HL-60/S4 treated with retinoic acid at 250 ng/mL for 4 days and 3 days (cell line): Measurements from ENCODE around the gene B3GALT5.
"Not testable (repeated sequence)": the region's sequence is repeated elsewhere in the genome, so short reads cannot be mapped to it uniquely, and the experiment has no call there.

Experiments used
- in situ Hi-C: fragments of 300-500 bp; cut with MboI; formaldehyde crosslinking; loops from 2 replicates; pipeline ENCODE4 v1.7.0; 2022; ENCODE audit warnings: low sequenced_read_pairs

Gene B3GALT5

DNA sequence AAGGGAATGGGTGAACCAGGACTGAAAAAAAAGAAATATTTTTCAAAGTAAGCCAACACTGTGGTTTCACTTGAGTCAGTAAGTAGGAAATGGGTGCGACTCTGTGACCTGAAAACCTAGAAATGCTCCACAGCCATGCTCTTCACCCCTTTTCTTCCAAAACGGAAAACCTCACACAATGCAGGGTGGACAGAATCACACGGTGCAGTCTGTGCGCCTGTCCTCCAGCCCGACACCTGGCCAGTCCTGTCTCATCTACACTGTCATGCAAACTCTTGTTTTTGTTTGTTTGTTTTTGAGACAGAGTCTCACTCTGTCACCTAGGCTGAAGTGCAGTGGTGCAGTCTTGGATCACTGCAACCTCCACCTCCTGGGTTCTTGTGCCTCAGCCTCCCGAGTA is 53.3 kb downstream of the B3GALT5 start:
- in situ Hi-C loops = no loop called here

DNA sequence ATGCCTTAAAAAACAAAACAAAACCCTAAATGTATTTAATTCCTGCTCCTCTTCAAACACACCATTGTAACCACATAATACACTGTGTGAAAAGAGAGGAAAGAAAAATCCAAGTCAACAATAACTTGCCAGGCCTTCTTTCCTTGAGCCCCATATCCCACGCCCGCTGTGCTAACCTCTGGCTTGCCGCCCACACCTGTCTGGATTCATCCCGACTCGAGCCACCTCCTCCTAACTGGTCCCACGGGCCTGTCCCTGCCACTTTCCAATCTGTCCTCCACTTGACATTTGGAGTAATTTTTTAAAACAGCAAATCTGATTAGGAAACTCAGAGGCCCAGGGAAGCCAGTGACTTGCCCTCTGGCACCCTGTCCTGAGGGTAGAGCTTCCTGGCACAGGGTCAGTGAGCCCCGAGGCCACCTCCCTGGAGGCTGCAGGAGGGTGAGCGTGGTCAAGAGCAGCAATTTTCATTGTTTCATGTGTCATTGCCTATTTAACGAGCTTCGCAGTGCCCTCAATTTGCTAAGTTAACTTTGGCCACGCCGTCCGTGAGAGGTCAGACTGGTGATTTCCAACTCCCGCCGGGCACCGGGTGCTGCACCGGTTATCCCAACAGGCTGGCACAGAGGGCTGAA is 54.1 kb downstream of the B3GALT5 start:
- in situ Hi-C loops = no loop called here

DNA sequence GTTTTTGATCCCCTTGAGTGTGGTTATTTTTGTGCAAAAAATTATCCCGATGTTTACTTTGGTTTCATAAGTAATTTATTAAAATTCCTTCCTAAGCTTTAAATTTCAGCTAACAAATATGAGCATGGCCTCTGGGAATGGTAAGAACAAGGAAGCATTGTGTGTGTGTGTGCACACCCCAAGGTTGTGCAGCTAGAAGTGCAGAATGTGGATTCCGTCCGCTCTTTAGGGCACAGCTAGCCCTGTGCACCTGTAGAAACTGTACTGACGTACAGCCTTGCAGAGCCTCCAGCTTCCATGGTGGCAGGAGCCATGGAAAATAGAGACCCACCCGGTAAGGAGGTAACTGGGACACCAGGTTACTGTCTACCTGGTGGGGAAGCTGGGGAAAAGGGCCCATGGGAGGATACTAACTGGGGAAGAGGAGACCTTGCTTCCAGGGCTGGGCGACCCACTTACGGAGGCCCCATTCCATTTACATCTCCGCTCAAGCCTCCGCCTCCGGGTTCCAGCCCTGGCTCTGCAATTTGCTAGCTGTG is 54.7 kb downstream of the B3GALT5 start:
- in situ Hi-C loops = no loop called here

DNA sequence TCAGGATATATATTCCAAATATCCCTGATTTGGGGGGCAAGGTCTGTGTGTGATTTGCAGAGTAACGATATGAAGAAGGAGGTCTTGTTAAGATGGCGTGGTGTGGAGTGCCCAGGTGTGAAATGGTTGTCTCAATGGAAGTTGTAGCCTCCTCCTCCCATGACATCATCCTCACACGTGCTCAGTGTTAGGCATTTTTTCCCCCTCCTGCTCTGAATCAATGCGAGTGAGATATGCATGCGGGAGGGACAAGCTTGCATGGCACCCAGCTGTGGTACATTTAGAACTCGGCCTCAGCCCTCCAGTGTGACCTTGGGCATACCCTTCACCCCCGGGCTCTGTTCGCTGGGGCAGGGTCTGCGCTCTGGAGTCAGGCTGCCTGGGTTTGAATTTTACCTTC is 55.6 kb downstream of the B3GALT5 start:
- in situ Hi-C loops = no loop called here

DNA sequence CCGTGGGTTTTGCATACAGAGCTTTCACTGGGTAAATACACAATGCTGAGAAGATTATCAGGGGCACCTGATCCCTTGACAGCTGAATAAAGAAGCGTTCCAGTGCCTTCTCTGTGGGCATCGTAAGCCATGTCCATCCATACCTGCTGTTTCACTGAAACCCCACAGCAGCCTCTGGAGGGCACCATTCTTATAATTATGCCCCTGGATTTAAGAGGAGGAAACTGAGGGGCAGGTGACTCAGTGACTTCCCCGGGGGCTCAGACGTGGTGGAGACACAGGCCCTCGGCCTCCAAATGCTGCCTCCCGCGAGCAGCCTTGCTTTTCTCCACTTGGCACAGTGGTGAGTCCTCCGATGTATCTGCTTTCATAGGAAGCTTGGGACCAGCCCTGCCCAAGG is 56.7 kb downstream of the B3GALT5 start:
- in situ Hi-C loops = no loop called here

DNA sequence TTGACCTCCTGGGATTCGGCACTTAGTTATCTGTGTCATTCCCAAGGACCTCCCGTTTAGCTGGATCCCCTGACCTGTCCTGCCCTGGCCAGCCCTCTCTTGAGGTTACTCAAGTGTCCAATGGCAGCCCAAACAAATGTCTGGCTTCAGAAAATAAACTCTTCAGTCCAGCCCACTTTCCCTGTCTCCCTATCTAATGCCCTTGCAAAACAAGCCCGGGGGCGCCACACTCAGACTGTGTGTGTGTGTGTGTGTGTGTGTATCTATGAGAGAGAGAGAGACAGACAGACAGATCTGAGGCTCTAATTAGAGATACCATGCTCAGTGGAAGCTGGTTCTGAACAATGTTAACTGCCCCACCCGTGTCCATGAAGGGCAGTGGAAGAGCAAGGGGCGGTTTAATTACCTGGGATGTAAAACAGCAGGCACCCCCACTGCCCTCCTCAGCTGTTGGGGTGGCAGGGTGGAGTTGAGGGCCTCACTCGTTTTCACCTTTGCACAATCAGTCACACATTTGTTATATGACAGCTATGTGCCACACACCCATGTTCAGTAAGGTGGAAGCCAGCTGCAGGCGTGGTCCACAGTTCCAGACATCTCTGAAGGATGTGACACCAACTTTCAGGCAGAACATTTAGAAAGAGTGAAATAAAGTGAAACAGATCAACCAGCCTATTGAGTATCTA is 57.4 kb downstream of the B3GALT5 start:
- in situ Hi-C loops = no loop called here

DNA sequence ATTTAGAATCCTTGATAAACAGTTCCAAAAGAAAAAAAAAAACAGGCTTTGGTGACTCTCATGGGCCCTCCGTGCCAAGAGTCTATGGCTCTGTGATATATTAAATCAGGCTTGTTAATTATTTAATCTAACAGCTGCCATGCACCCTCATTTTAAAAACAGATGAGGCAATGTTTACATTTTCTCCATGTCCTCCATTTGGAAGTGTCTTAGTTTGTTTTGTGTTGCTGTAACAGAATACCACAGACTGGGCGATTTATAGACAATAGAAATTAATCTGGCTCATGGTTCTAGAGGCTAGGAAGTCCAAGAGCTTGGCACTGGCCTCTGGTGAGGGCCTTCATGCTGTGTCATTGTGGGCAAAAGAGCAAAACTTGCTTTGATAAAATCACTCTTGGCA is 58.0 kb downstream of the B3GALT5 start:
- in situ Hi-C loops = no loop called here

DNA sequence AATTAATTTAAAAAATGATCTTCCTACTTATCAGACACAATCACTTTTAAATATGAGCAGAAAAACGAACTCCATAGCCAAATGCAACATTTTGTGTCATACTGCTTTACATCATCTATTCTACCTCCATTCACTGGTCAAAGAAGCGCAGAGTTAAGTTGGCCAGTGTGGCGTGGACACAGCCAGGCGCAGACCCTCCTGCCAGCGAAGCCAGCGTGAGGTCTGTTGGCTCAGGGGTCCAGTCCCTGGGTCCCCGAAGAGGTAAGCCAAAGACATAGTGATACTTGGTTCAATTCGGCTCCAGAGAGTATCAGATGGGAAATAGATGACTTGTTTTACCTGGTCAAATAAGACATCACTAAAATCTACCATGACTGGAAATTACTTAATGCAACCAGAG is 59.2 kb downstream of the B3GALT5 start:
- in situ Hi-C loops = no loop called here

DNA sequence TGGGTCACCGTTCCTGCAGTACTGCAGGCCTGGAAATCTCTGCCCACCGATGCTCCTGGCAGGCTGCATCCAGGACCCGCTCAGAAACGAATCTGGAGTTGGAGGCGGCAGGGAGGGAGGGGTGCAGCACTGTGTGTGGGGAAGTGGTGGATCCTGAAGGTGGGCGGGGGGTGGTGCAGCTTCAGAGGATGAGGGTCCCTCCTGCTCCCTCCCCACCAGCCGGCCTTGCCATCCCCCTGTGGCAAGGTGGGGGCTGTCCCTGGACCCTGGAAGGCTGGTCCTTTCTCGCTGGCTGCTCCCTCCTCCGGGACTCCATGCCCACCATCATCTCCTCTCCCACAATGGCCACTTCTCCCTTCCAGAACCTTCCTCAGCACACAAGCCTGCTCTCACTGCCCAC is 60.4 kb downstream of the B3GALT5 start:
- in situ Hi-C loops = no loop called here

DNA sequence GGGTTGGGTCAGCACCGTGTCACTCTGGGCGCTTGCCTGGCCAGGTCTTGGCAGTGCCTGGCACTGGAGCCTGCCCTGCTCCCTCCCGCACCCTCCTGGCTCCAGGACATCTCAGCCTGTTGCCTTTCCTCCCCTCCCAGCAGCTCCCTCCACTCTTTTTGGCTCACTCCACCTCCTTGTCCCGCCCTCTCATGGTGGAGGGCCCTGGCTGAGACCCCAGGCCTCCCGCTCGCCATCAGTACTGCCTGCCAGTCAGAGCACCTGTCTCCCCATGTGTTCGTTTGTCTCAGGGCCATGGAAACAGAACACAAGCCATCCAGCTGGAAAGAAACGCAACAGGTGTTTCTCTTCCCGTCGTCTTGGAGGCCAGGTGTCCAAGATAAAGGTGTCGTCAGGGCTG is 61.0 kb downstream of the B3GALT5 start:
- in situ Hi-C loops = no loop called here

DNA sequence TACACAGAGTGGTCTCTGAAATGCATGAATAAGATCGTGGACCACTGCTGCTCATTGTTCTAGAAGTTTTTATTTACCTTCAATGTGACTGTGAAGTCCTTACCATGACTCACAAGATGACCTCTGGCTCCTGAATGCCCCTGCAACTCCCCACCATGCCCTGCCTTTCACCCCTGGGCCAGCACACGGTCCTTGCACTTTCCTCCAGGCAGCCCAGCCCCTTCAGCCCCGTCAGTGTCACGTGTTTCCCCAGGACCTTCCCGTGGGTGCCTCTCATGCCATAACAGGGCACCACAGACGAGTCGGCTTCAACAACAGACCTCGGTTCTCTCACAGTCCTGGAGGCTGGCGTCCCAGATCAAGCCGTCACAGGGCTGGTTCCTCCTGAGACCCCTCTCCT is 62.1 kb downstream of the B3GALT5 start:
- in situ Hi-C loops = no loop called here

DNA sequence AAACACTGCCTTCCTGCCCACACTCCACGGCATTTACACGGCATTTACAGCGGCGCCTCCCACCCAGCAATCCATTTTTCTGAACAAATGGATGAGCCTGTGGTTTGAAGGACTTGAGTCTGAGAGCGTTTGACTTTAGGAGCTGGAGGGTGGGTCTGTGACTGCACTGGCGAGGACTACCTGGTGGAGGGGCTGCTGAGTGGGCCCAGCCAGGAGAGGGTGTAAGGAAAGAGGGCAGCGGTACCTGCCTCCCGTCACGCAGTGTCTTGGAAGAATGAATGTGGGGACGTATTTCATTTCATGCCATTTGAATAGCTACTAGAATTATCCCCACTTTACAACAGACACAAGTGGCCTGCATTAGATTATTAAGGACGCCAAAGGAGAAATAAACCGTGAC is 62.9 kb downstream of the B3GALT5 start:
- in situ Hi-C loops = no loop called here

DNA sequence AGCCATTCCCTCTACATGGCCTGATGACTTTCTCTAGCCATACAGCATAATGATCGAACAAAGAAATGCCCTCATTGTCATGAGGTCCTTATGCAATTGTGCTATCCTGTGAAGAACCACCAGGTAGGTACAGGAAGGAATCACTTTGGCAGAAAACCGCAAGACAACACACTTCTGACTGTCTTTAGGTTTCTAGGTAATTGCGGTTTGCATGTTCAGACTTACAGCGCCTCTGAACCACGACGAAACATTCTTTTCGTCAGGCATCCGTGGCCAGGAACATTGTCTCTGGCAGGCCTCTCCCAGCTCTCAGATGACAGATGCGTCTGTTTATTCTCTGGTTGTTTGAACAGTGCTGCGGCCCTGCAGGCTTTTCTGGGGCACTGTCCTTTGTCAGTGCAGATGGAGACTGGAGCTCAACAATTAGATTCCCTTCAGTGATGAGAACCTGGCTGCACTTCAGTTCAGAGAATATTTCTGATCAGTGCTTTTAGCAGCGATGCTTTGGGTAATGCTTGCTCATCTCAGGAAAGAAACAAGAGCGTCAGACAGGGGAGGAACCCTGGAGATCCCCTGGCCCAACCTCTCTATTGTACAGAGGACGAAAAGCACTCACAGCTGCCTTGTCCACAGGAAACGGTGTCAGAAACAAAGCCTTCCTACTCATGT is 63.4 kb downstream of the B3GALT5 start:
- in situ Hi-C loops = no loop called here

DNA sequence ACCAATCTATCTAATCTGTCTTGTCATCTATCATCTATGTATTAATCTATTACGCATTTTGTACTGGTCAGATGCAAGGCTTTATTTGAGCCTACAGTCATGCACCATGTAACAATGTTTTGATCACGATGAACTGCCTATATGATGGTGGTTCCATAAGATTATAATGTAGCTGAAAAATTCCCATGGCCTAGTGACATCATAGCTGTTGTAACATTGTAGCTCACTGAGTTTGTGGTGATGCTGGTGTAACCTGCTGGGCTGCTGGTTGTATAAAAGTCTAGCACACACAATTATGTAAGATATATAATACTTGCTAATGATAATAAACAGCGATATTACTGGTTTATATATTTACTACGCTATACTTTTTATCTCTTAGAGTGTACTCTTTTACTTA is 67.5 kb downstream of the B3GALT5 start:
- in situ Hi-C loops = no loop called here

DNA sequence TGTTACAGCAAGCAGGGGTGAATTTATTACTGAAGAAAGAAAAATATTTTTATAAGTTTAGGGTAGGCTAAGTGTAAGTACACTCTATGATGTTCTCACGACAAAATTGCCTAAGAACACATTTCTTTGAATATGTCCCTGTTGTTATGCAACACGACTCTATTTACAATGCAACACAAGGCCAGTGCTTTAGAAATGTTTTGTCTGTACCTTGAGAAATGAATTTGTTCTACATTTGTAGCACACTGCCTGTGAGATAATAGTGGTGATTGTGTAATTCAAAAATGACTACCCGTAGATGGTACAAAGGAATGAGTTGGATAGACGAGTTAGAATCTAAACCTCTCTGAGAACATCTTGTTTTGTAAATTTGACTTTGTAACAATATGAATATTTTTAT is 68.5 kb downstream of the B3GALT5 start:
- in situ Hi-C loops = no loop called here

DNA sequence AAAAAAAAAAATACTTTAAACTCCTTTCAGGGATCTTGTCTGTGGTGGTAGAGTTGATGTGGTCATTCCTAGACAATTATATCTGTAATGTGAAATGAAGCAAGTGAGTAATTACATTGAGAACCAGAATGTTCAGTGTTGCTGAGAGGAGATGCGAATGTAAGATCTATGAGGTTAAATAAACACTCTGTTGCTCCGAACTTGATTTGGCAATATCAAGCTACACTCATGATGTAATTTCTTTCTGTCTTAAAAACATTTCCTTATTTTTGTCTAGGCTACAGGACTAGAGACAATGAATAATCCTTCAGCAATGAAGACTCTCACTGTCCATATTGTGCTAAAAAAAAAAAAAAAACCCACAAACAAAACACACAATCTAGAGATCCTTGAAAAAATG is 69.1 kb downstream of the B3GALT5 start:
- in situ Hi-C loops = no loop called here

DNA sequence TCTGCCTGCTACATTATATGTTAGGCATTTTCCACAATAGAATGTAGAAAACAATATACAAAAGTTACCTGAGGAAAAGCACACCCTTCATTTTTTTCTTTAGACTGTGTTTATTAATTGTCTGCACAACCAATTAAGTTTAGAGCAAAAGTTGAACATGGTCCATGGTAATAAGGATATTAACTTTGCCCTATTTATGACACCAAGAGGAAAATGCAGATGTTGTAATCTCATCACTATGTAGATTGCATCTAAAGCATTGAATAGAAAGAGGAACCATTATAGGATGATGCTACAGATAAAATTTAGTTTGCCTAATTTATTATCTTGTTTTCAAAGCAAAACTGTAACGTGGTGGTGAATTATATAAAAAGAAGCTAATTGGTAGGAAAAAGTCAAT is 72.5 kb downstream of the B3GALT5 start:
- in situ Hi-C loops = no loop called here

DNA sequence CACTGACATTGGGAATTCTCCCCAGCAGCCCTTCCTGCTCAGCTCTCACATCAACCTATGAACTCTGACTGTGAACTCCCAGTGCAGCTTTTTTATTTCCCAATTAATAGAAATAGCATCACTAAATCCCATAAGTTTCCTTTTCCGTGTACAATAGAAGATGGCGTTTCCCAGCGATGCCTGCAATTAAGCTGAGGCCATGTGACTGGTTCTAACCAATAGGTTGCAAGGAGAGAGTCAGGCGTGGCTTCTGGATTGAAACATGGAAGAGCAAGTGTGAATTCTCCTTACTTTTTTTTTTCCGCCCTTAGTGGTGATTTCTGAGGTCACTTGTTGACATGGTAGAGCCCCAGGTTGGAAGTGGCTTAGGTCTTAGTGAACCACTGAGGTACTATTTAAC is 73.3 kb downstream of the B3GALT5 start:
- in situ Hi-C loops = no loop called here

DNA sequence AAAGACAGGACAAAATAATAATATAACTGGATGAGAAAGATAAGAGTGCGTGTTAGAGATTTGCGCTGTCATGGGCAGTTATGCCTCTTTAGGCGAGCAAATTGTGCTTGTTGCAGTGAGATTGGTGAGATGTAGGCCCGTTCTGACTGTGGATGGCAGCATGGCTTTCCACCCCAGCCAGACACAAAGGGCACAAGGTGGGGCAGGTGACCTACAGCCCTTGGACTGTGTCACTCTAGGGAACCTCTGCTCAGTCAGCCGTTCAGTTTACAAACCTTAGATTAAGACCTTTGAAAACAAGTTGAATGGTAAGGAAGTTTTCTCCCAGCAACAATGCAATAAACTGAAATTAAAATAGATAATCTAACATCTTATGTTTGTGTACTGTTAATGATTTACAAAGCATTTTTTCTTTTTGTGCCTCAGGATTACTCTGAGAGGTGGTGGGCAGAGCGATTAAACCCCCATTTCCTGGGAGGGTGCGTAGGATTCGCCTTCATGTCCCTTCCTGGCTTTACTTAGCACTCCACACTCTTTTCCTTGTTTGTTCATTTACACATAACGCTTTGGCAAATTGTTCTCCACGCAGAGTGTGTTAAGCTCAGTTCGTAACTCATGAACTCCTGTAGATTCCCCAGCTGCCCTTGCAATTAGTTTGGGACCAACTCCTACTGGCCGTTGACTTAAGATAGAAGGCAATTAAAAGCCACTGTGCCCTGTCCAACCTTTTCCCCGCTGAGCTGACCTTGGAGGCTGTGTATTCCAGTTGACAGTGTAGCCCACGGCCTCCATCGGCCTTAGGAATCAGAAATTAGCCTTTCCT is 74.1 kb downstream of the B3GALT5 start:
- in situ Hi-C loops = no loop called here

DNA sequence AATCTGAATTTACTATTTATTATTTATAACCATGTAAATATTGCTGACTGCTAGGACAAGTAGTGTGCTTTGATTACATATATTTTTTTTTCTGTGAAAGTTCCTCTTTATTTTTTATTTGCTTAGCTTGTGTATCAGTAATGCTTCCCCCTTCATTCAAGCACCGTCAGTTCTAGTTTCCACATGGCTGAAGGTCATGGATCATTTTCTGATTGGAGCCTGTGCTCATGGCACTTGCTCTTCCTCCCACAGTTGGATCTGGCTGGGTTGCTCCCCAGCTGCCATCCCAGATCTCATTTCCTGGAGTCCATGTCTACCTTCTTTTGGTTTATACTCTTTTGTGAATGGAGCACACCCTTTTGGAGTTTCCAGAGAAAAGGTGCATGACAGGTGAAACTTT is 75.3 kb downstream of the B3GALT5 start:
- in situ Hi-C loops = no loop called here

DNA sequence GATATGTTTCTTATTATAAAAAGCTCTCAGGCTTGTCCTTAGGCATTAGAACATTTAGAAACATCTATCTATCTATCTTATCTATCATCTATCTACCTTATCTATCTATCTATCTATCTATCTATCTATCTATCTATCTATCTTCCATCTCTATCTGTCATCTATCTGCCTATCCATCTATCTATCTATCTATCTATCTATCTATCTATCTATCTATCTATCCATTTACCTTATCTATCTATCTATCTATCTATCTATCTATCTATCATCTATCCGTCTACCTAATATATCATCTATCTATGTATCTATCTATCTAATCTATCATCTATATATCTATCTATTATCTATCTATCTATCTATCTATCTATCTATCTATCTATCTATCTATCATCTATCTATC is 77.1 kb downstream of the B3GALT5 start:
- in situ Hi-C loops = not testable (repeated sequence)
